GM19238 (cell line): ENCODE measurements around the gene DPAGT1.
A peak's percentile ranks its signal among the peaks of the same experiment; 100 is the strongest.
"Not testable (repeated sequence)": the region's sequence is repeated elsewhere in the genome, so short reads cannot be mapped to it uniquely, and the experiment has no call there.

Experiments
- DNase-seq: peaks from one replicate; pipeline ENCODE4 v3.0.0; 2011; ENCODE audit warnings: low spot score; ENCODE audit not compliant: insufficient read length

Gene DPAGT1

GRCh38 chr11:119116235-119116594 lies 14.6 kb upstream of the DPAGT1 start:
- no peak for DNase-seq

DNA sequence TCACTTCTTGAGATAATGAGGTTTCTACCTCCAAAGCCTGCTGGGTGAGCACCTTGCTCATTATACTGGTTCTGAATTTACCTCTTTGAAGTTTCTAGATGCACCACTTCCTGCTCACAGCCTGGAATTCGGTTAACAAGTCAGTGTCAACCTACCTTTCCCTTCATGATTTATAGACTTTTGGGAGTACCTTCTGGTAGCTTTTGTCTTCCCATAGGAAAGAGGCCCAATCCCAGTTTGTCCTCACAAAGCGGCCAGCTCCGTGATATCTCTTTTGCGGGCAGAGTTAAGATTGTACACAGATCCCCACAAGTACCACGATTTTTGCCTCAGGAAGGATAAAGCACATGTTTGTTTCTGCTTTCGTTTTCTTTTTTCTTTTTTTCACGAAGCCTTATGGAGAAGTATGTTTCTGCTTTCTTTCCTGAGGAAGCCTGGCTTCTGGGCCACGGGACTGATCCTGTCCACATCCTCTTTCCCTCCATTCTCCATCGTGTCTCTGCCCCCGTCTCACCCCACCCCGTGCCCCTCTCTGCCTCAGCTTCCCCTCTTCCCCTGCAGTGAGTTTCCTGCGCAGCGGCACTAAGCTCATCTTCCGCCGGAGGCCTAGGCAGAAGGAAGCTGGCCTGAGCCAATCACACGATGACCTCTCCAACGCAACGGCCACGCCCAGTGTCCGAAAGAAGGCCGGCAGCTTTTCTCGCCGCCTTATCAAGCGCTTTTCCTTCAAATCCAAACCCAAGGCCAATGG lies 14.0 kb upstream of the DPAGT1 start:
- no peak for DNase-seq

DNA sequence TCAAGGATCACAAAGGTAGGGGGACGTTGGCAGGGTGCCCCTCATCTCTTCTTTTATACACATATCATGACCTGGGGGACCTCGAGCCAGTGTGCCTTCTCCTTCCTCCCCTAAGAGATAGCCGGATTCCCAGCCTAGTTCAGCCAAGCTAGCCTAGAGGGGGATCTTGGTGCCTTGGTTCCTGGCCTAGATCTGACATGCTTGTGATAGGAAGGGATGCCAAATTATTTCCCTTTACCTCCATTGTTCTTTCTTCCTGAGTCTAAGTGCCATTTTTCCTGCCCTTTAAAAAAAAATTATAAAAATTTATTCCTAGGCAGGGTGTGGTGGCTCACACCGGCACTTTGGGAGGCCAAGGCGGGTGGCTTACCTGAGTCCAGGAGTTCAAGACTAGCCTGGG lies 12.7 kb upstream of the DPAGT1 start:
- no peak for DNase-seq

DNA sequence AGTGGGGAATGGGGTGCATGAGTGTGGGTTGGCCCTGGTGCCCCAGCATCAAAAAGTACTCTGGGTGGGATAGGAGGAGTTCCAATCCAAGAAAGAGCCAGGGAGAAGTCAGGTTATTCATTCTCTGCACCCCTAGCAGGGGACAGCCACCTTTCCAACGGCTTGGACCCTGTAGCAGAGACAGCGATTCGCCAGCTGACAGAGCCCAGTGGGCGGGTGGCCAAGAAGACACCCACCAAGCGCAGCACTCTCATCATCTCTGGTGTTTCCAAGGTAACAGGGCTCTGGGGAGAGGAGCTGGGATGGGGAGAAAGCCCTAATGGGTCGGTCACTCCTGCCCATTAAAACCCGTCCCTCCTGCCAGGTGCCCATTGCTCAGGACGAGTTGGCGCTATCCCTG lies 12.1 kb upstream of the DPAGT1 start:
- DNase-seq: no peak

GRCh38 chr11:119112314-119113020 lies 10.8 kb upstream of the DPAGT1 start:
- no peak for DNase-seq

GRCh38 chr11:119111361-119111925 lies 9.8 kb upstream of the DPAGT1 start:
- no peak for DNase-seq

DNA sequence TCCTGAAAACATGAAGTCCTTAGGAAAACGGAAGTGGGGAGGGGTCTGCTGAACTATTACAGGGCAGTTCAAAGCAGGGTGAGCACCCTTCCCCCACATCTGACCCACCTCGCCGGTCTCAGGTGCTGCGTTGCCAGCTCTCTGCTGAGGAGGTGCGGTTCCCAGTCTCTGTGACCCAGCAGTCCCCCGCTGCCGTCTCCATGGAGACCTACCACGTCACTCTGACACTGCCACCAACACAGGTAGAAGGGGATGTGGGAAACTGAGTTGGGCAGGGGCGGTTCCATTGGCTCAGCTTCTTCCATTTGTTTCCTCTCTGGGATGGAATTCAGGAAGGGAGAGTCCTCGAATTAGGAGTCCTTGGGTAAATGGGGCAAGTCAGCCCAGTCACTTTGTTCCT lies 8.8 kb upstream of the DPAGT1 start:
- no peak for DNase-seq

DNA sequence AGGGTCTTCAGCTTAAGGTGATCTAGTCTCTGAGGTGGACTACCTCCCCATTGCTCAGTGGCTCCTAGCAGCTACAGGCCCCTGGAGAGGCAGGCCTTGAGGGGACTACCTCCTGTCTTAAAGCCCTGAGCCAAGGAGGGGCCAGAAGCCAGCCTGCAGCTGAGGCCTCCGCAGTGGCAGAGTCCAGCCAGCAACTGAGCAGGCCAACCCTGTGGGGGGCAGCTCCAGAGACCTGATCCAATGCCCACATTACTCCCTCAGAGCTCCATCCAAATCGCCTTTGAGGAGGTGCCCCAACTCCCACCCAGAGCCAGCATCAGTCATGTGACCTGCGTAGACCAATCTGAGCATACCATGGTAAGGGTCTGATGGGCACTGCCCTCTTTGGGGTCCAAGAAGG lies 8.2 kb upstream of the DPAGT1 start:
- no peak for DNase-seq

DNA sequence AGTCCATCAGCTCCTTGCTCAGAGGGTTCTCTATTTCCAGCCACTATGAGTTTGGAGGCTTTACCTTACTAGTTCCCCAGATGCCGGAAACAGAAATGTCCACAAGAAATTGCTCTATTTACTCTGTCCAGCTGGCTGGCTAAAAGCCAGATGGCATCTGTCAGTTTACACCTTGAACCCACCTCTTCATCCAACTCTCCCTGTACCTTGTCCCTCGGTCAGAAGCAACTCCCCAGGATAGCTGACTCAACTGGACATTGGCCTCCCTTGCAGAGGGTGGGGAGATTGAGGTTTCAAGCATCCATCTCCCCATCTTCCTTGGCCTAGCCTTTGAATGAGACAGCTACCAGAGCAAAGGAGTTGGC lies 7.2 kb upstream of the DPAGT1 start:
- DNase-seq: no peak

DNA sequence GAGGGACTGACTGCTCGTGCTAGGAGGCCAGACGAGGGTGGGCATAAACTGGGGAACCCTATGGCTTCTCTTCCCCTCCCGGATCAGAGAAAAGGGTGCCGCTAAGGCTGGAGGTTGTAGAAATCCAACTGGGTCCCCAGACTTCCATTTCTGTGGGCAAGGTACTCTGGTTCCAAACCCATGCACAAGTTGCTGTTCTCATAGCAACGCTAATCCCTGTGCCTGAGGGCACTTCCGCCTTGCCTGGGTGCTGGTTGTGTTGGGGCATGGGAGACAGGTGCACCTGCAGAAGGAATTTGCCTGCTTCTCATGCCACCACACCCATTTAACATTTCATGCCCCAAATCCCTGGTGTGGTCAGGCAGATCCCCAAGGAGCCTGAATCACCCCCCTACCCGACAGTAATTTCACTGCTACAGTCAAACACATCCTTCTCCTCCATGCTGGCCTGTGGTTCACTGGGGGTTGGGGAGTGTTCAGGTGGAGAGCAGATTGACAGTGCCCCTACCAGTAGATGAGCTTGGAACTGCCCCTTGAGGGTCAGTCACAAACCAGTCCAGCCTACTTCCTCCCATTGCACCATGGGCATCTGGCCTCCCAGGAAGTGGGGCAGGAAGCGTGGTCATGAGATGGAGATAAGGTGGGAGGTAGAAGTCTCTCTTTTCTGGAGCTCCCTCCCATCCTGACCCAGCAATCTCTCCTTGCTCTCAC lies 6.6 kb upstream of the DPAGT1 start:
- DNase-seq: peak; percentile 37

DNA sequence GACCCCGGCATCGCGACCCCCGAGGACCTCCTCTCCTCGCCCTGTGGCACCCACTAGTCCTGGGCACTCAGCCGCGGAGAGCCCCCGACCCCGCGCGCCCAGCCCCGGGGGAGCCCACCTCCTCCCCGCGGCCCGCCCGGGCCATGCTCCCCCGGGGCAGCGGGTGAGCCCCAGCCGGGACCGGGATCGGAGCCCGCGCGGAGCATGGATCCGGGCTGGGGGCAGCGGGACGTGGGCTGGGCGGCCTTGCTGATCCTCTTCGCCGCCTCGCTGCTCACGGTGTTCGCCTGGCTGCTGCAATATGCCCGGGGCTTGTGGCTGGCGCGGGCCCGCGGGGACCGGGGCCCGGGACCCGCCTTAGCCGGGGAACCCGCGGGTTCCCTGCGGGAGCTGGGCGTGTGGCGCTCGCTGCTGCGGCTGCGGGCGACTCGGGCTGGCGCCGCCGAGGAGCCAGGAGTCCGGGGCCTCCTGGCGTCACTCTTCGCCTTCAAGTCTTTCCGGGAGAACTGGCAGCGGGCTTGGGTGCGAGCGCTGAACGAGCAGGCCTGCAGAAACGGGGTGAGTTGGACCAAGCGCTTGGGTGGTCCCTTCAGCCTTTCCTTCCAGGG lies 6.0 kb upstream of the DPAGT1 start:
- no peak for DNase-seq

DNA sequence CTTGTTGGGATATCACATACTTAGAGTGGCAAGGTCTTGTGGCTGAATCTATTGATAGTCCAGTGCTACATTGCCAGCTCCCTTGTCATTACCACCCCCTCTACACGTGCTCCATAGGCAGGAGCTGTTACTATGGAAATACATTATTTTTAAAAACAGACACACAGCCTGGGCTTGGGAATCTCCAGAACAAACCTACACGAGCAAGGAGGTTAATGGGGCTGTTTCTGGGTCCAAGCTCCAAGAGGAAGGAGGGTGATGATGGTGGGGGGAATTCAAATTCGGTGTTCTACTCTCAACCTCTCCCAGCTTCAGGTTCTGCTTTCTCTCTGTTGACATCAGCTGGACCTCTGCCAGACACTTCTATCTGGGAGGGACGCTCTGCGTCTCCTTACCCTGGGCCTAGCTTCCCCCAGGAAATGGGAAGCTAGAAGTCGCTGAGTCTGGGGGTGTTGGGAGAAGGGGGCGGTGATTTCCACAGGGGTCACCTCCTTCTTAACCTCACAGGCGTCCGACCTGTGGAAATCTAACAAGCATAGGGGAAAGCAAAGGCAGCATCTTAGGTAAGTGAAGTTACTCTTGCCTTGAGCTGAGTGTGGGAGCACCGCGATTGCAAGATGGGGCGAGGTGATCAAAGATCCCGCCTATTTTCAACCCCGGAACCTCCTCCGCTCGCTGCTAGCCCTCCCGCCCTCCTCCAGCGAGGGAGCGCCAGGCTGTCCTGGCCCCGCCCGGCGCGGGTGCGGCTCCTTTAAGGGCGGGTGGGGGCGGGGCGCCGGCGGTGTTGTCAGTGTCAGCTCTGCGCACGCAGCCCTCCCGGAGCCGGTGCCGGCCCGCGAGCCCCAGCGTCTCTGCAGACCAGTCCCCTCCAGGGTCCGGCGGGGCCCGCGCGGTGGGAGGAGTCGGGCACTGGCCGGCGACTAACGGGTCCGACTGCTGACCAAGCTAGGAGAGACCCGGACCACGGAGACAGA lies 5.2 kb upstream of the DPAGT1 start, which contains the start of gene C2CD2L:
Gene C2CD2L, plus strand, starts transcription at position 781 of the 974 bp plus-strand sequence. CDS start 398 bp downstream, outside the sequence.
- peak; percentile 93 for DNase-seq

GRCh38 chr11:119103793-119104192 lies 2.1 kb upstream of the DPAGT1 start:
- DNase-seq: no peak

DNA sequence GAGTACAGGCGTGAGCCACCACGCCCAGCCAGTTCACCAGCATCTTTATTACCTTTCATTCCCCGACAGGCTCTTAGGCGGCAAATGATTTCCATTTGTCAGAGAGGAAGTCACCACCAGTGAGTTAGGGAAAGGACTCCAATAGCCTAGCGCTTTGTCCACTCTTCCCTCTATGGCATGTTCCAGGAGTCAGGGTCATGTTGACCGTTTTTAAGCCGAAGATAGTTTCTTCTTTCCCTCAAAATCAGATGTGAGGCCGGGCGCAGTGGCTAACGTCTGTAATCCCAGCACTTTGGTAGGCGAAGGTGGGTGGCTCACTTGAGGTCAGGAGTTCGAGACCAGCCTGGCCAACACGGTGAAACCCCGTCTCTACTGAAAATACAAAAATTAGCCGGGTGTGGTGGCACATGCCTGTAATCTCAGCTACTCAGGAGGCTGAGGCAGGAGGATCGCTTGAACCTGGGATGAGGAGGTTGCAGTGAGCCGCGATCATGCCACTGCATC lies 1.6 kb upstream of the DPAGT1 start:
- DNase-seq: not testable (repeated sequence)

- DNase-seq: peak; percentile 32
Measured at GRCh38 chr11:119100994-119101758, 477 bp downstream of the DPAGT1 start.

- no peak for DNase-seq
Measured at GRCh38 chr11:119100246-119100970, 1.2 kb downstream of the DPAGT1 start.

- DNase-seq: no peak
Measured at GRCh38 chr11:119099711-119100110, 1.9 kb downstream of the DPAGT1 start.

DNA sequence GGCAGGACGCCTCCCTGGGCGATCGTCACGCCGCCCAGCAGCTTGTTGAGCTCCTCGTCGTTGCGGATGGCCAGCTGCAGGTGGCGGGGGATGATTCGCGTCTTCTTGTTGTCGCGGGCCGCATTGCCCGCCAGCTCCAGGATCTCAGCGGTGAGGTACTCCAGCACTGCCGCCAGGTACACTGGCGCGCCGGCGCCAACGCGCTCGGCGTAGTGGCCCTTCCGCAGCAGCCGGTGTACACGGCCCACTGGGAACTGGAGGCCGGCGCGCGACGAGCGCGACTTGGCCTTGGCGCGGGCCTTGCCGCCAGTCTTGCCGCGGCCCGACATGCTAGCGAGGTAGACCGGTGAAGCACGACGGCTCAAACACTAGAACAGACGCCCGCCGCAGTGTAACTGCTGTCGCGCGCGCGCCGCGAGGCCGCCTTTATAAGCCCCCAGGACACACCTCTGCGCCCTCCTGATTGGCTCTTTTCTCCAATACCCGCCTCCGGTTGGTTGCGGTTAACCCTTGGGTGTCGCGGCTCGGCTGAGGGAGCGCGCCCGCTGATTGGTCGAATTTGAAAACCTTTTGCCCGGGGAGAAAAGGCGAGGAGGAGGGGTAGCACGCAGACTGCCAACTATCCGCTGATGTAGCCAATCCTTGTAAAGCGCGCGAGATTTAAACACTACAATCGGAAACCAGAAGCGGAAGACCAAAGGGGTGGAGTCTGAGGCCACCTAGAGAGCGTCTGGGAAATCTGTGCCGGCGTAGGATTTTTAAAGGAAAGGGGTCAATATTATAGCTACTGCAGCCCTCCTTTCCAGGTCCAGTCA lies 6.4 kb downstream of the DPAGT1 start:
- peak; percentile 96 for DNase-seq
